Lung (tissue), 12 donors: Measurements from ENCODE around the gene LMAN2L. TPM values are rescaled to one million over a fixed set of nuclear protein-coding genes. Genes with fewer than 3 reads are reported as not detected.

Source experiments
- ATAC-seq: fragments of 200-7000 bp; cut with Tn5 transposase; one replicate; pipeline ENCODE4 v1.9.1; 2020; ENCODE audit warnings: moderate number of reproducible peaks; ENCODE audit not compliant: insufficient read depth, low FRiP score
- DNase-seq, 3 donors: peaks; one replicate each; pipeline ENCODE4 v3.0.0-alpha.2; 2013 to 2017
- H3K27ac ChIP-seq, 2 donors: one replicate each; pipeline ENCODE4 v1.5.1; 2013; ENCODE audit warnings: mild to moderate bottlenecking in 2 of 2, moderate library complexity in 2 of 2, control low read depth in 1 of 2, inconsistent platforms in 1 of 2, low read depth in 1 of 2, low read length in 1 of 2
- H3K27me3 ChIP-seq, 3 donors: one replicate each; pipeline ENCODE4 v1.5.1; 2013; ENCODE audit warnings: low read length in 2 of 3; ENCODE audit not compliant: control insufficient read depth in 3 of 3, insufficient read depth in 3 of 3
- H3K36me3 ChIP-seq, 4 donors: one replicate each; pipeline ENCODE4 v1.5.1; 2013; ENCODE audit warnings: low read length in 4 of 4, mild to moderate bottlenecking in 1 of 4, moderate library complexity in 1 of 4; ENCODE audit not compliant: control insufficient read depth in 4 of 4, insufficient read depth in 4 of 4
- H3K4me1 ChIP-seq, 5 donors: one replicate each; pipeline ENCODE4 v1.5.1; 2013; ENCODE audit warnings: low read length in 5 of 5, mild to moderate bottlenecking in 2 of 5, moderate library complexity in 1 of 5; ENCODE audit not compliant: control insufficient read depth in 5 of 5, insufficient read depth in 5 of 5
- H3K4me3 ChIP-seq: one replicate; pipeline ENCODE4 v1.5.1; 2013; ENCODE audit warnings: mild to moderate bottlenecking, control low read depth, moderate library complexity
- H3K9ac ChIP-seq, 2 donors: one replicate each; pipeline ENCODE4 v1.5.1; 2013; ENCODE audit warnings: low read length in 2 of 2, control low read depth in 1 of 2; ENCODE audit not compliant: insufficient read depth in 1 of 2
- H3K9me3 ChIP-seq, 4 donors: one replicate each; pipeline ENCODE4 v1.5.1; 2013; ENCODE audit warnings: low read length in 3 of 4, mild to moderate bottlenecking in 1 of 4, moderate library complexity in 1 of 4; ENCODE audit not compliant: control insufficient read depth in 4 of 4, insufficient read depth in 3 of 4
- CTCF ChIP-seq: IDR thresholded peaks from 2 replicates; pipeline ENCODE4 v1.5.1; 2012; ENCODE audit warnings: mild to moderate bottlenecking; ENCODE audit errors: control extremely low read depth, extremely low read depth
- WGBS, 2 donors: extraction: QIAGEN DNeasy Blood & Tissue Kit; methylation state at CpG; one replicate each; pipeline ENCODE4 v1.1.7; 2013; 5-methylcytosine and 5-hydroxymethylcytosine counted together
- polyA plus RNA-seq, 2 donors: library from polyadenylated mRNA; stranded (reverse); fragments of 200-250 nt; gene quantifications; one replicate each; pipeline ENCODE4 v1.2.1, GENCODE V29; 2013
- total RNA-seq, 2 donors: library from RNA; depleted of rRNA in 1 of 2; stranded (reverse); fragments of >200 nt in 1 of 2; gene quantifications; one replicate each; pipeline ENCODE4 v1.2.1, GENCODE V29; 2014 to 2021
- donor health status: control.
- donor health status: control.
- donor health status: Bipolar disorder and iron deficiency.
- donor health status: healthy.
- donor health status: DM: yes; HTN: yes; CAD: no.

The LMAN2L gene
- total and polyA plus RNA-seq, 4 donors, result 8.6 to 36.3 (median 16.5) TPM

- WGBS, 2 donors, result 95 to 98% methylated on average over 3 of the region's 3 CpGs
- Histone ChIP-seq H3K9ac (no peak overlapping the region), H3K9me3 (no peaks in the 10 kb centered on the region), H3K36me3 (no peaks in the 10 kb centered on the region), H3K4me3 (no peak overlapping the region), H3K27ac (no peak overlapping the region), H3K27me3 (no peaks in the 10 kb centered on the region), H3K4me1 (peaks cover 0 to 24% (median 10%) of the 10 kb centered on the region in 5 donors)
- DNase-seq (no peak), ATAC-seq (no peak)
- TF ChIP-seq CTCF, result no peak
Measured at GRCh38 chr2:96687266-96687665, 52.6 kb downstream of the LMAN2L start.

- Histone ChIP-seq H3K9me3 (no peaks in the 10 kb centered on the region), H3K9ac (no peak overlapping the region), H3K36me3 (no peaks in the 10 kb centered on the region), H3K4me3 (no peak overlapping the region), H3K4me1 (peaks cover 0 to 21% (median 10%) of the 10 kb centered on the region in 5 donors), H3K27ac (no peak overlapping the region), H3K27me3 (no peaks in the 10 kb centered on the region)
- no peak for TF ChIP-seq CTCF
- ATAC-seq (peak; percentile 22), DNase-seq (peak; percentile 77 to 84 (median 77))
- 58 to 60% methylated on average over 17 to 19 of the region's 19 CpGs for WGBS, 2 donors
Measured at GRCh38 chr2:96685577-96686459, 54.0 kb downstream of the LMAN2L start.

GRCh38 chr2:96684883-96685576 is 54.8 kb downstream of the LMAN2L start:
- no peak overlapping the region for H3K4me3 ChIP-seq
- H3K9me3 ChIP-seq, result no peaks in the 10 kb centered on the region
- ATAC-seq, result no peak
- peak in 2 of 3 donors; percentile 72 for DNase-seq
- 57 to 72% methylated on average over 16 of the region's 16 CpGs for WGBS, 2 donors
- no peak for TF ChIP-seq CTCF
- no peak overlapping the region for H3K27ac ChIP-seq
- no peaks in the 10 kb centered on the region for H3K36me3 ChIP-seq
- H3K4me1 ChIP-seq, result peaks cover 0 to 27% (median 10%) of the 10 kb centered on the region in 5 donors
- H3K27me3 ChIP-seq, result no peaks in the 10 kb centered on the region
- H3K9ac ChIP-seq, result no peak overlapping the region
